HG03565 (cell line): Measurements from ENCODE around the gene CELF2.
"Not testable (repeated sequence)": the region's sequence is repeated elsewhere in the genome, so short reads cannot be mapped to it uniquely, and the experiment has no call there.

ENCODE experiments used
- ATAC-seq: cut with Tn5 transposase; IDR thresholded peaks from one replicate; pipeline ENCODE4 v1.9.1; 2021; ENCODE audit warnings: mild to moderate bottlenecking, moderate library complexity; ENCODE audit not compliant: unreplicated experiment

Gene CELF2

GRCh38 chr10:11336722-11337162, 319.1 kb downstream of the CELF2 start:
- no peak for ATAC-seq

GRCh38 chr10:11337516-11337915, 319.8 kb downstream of the CELF2 start:
- ATAC-seq = no peak

DNA sequence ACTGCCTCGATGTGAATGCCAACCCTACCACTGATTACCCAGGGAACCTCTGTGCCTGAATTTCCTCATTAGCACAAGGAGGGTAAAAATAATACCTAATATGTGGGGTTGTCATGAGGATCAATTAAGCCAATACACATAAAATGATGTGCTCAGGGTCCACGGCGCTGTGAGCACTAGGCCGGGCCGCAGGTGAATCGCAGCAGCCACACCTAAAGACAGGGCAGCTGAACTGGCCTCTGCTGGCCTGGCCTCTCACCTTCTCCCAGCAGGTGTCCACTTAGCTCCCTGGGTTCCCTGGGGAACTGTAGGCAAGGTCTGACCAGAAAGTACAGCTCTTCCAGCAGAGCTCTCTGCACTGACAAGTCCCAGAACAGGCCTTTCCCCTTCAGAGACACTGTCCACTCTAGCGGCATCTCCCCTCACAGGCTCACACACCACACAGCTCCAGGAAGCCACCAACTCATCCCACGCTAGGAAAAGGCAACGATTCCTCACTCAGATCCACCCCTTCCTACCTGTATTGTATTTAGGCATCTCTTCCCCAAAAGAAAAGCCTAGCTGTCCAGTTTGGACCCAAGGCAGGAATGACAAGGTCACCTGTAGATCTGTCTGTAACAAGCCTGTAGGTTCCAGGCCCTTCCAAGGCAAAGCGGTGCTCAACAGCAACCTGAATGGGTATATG, 320.6 kb downstream of the CELF2 start:
- ATAC-seq = no peak

DNA sequence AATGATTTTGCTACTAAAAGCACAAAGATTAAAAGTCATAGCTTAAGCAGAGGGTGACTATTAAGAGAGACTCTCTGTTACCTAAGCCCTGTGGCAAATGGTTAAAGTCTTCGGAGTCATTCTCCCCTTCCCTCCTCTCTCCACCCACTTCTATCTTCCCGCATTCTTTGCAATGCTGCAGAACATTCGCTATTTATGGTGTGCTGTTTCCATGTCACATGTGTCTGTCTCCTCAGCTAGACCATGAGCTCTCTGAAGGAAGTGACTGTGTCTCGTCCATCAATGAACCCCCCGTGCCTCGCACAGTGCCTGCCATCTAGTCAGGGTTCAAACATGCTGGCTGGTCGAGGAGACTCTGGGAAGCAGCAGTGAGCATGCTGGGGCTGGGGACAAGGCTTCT, 321.3 kb downstream of the CELF2 start:
- ATAC-seq = no peak

DNA sequence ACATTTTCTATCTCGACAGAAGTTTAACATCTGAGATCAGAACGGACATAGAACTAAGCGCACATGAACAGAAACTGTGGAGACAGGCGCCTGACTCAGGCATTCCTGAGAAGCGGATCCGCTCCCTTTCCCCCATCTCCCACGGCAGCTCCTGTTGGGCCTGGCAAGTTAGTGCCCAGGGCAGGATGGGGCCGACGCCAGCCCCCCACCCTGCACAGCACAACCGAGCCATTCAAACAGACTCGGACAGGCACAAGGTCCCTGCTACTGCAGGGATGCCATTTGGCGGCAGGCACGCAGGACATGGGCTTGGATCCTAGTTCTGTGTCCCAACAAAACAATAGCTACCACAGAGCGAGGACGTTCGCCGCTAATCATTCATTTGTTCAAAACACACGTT, 322.0 kb downstream of the CELF2 start:
- ATAC-seq = no peak

DNA sequence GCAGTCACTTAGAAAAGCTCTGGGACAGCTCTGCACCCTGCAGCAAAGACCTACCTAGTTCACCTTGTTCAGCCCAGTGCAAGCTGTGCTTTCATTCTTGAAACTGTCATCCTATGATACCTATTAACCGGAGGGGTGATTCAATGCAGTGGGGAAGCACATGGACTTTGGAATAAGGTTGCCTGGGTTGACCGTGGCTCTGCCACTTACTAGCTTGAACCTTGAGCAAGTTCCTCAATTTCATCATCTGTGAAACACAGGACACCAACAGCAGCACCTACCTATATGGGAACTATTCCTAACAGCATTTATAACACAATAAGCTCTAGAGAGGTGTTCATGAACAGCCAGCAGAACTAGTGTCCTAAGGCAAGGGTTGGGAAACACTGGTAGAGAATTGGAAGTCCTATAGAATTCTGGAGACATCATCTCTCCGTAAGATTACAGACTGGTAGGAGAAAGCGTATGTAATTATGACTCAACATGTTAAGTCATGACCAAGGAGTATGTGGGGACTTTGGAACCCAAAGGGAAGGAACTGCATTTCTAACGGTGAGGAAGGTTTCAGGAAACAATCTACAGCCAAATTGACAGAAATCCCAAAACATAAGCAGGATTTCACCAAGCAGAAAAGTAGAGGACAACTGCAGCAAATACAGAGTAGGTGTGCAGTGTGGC, 323.8 kb downstream of the CELF2 start:
- no peak for ATAC-seq

DNA sequence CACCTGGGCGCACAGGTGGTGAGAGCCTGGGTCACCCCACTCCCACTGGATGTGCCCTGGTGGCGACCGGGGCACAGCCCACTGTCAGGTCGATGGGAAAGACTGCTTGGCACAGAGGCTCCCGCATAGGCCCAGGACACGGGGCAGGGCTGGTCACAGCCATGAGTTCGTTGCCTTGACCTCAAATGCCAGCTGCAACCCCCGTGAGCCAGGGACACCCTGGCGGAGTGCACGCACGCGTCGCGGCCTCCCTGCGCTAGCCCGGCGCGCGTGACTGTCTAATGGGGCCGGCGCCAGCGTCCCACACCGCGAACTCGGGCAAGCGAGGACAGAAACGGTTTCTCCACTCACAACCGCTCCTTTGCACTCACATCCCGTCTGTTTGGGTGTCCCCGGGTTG, 326.4 kb downstream of the CELF2 start:
- ATAC-seq = no peak

GRCh38 chr10:11344550-11344949, 326.9 kb downstream of the CELF2 start:
- no peak for ATAC-seq

DNA sequence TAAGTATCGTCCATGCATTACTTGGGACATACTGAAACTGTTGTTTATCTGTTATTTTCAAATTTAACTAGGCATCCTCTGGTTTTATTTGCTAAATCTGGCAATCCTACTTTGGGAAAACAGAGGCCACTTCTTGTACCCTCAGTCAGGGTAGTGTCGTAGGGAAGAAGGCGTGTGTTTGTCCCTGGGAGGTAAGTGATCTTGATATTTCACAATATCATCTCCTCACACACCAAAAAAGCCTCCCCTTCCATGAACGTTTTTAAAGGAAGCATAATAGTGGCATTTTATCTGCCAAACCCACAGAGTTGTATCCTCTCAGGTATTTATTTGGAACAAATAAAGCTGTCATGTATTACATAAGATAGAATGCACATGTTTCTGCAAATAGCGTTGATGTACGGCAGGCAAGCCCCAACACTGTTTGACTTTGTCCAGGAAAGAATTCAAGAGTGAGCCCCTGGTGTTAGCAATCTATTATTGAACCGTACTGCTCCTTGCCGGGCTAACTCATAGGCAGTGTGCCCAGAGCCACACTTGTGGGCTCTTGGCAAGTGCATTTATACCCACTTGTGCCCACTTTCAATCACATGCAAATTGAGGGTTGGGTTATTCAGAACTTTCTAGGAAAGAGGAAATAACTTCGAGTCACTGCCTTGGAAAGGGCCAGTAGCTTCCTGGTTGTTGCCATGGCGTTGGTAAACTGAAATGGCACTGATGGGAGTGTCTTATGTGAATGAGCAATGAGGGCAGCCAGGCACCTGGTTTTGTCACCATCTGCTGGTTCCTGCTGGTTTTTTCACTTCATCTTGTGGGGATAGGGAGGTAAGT, 327.8 kb downstream of the CELF2 start:
- ATAC-seq = peak; percentile 43

DNA sequence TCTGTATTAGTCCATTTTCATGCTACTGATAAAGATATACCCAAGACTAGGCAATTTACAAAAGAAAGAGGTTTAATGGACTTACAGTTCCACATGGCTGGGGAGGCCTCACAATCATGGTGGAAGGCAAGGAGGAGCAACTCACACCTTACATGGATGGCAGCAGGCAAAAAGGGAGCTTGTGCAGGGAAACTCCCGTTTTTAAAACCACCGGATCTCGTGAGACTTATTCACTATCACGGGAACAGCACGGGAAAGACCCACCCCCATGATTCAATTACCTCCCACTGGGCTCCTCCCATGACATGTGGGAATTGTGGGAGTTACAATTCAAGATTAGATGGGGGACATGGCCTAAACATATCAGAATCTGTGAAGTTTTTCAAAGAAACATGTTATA, 329.9 kb downstream of the CELF2 start:
- ATAC-seq = not testable (repeated sequence)

- ATAC-seq = no peak
Observed at GRCh38 chr10:11351801-11352200, 334.1 kb downstream of the CELF2 start.

DNA sequence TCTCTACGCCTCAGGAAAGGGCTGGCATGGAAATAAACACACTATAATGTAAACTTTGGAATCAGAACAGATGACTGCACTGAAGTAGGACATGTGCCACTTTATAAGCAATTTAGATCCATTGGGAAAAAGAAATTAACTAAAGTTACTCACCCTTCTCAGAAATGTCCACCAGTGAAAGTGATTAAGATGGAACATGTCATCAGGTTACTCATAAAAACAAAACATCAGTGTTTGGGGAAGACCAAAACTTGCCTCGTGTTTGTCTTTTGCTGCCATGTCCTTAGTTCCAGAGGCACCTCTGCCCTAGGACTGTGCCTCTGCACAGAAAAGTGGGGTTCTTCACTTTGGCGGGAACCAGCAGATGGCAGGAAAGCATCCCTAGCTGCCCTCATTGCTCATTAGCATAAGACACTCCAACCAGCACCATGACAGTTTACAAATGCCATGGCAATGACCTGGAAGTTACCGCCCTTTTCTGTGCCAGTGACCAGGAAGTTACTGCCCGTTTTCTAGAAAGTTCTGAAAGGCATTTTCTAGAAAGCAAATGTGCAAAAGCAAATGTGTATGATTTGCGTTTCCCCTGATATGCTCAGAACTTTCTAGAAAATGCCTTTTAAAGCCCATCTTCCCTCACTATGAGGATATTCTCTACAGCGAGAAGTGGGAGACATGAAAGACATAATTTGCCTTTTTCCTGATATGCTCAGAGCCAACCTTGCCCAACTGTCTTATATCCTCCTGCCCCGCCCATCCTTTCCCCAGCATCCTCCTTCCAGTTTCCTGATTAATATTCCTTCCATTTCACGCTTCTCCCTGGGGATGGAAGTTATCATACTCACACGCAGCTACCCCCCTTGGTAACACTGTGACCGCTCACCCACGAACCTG, 335.6 kb downstream of the CELF2 start:
- ATAC-seq = no peak

DNA sequence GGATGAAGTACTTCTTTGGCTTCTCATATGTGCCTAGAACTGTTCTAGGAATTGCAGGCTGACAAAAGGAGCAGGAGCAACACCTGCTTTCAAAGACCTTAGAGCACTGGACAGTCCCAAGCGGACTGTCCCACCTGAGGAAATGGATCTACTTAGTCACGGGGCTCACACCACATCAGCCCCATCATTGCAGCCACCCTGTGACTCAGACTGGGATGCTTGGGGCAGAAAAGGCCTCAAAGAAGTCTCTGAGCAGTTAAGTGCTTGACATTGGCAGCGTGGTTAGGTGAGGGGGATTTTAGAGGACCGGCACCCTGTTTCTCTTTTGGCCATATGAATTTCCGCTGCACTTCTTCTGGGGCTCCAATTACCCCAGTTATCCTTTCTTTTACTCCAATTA, 337.2 kb downstream of the CELF2 start:
- no peak for ATAC-seq

DNA sequence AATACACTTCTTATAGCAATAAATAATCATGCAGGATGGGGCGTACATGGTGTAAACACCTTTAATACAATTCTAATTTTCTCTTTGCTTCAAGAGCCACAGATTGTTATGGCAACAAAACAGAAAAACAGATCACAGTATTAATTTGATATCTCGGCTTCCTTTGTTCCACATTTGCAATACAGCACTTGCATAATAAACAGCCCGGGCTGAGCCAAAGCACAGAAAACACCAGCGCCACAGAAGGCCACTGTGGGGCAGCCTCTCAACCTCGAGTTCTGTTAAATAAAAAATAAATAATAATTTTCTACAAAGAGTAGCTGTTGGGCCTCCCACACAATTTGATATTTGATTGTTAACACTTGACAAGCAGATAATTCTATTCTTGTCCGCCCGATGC, 337.9 kb downstream of the CELF2 start:
- no peak for ATAC-seq

- ATAC-seq = no peak
Observed at GRCh38 chr10:11357439-11357838, 339.8 kb downstream of the CELF2 start.

DNA sequence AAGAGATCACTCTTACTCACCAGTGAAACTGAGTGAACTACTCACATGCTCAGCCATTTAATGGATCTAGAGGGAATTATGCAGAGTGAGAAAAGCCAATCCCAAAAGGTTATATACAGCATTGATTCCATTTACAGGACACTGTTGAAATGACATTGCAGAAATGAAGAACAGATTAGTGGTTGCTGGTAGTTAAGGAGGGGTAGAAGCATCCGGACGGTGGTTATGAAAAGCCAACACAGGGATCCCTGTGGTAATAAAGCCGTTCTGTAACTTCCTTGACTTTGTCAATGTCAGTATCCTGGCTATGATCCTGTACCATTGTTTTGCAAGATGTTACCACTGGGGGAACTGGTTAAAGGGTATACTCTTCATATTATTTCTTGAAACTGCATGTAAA, 340.3 kb downstream of the CELF2 start:
- no peak for ATAC-seq

DNA sequence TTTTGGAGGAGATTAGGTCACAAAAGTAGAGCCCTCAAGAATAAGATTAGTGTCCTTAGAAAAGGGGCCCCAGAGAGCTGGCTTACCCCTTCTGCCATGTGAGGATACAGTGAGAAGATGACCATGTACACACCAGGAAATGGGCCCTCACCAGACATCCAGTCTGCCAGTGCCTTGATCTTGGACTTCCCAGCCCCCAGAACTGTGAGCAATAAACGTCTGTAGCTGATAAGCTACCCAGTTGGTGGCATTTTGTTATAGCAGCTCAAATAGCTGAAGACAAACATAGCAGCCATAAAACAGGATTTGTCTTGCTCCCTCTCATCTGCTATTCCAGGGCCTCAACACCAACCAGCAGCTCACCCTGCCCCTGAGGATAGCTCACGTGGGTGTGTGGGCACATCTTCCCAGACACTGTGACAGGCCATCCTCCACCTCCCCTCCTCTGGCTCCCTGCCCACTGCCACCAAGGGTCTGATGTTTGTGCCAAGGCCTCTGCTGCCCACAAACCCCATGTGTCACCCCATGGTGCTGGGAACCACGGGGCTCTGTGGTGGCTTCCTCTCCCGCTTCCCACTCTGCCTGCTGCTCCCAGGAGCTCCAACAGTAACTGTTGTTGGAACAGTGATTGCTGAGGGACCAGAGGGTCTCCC, 341.4 kb downstream of the CELF2 start:
- ATAC-seq = no peak

- ATAC-seq = no peak
Observed at GRCh38 chr10:11359869-11360268, 342.2 kb downstream of the CELF2 start.

DNA sequence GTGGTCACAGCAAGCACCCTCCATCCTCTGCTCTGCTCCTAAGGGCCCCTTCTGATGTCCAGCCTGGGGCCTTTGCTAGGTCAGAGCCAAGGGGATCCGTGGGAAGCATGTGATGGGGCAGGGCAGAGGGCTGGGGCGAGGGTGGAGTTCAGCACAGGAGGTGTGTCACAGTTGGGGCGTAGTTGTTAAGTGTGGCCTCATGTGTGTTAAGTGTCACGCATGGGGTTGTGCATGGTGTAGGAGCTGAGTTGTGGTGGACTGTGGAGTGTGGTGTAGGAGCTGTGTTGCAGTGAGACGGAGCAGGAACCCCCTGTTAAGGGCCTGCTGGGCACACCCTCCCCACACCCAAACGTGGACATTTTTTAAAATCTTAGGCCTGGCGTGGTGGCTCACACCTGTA, 345.8 kb downstream of the CELF2 start:
- ATAC-seq = no peak

DNA sequence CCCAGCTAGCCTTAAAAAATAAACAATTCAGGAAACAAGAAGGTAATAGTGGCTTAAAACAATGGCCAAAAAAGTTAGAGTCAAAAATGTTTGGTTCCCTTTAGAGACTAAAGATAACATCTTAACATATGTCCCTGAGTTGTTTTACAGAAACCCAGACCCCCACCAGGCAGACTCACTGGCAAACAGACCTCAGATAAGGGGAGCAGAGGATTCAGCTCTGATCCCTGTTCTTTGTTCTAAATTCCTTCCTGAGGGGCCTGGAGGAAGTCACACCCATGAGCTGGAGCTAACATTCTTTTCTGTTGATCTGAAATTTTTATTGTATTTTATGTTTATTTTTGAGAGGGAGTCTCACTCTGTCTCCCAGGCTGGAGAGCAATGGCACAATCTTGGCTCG, 346.6 kb downstream of the CELF2 start:
- no peak for ATAC-seq
